Femur (tissue), 1 donor: ENCODE results near the gene FYB2.

ENCODE experiments used
- DNase-seq: peaks from one replicate; pipeline ENCODE4 v3.0.0-alpha.2; 2017

FYB2 gene

GRCh38 chr1:56834137-56834900 lies 15.1 kb upstream of the FYB2 start:
- DNase-seq: no peak

- DNase-seq: no peak
Measured at GRCh38 chr1:56833088-56833487, 13.9 kb upstream of the FYB2 start.

GRCh38 chr1:56831871-56832693 lies 12.9 kb upstream of the FYB2 start:
- DNase-seq: peak; percentile 82

GRCh38 chr1:56830052-56830451 lies 10.8 kb upstream of the FYB2 start:
- DNase-seq: no peak

- DNase-seq: no peak
Measured at GRCh38 chr1:56827711-56828110, 8.5 kb upstream of the FYB2 start.

GRCh38 chr1:56825436-56825835 lies 6.2 kb upstream of the FYB2 start:
- no peak for DNase-seq

GRCh38 chr1:56824938-56825337 lies 5.7 kb upstream of the FYB2 start:
- no peak for DNase-seq

- DNase-seq: no peak
Measured at GRCh38 chr1:56824271-56824670, 5.1 kb upstream of the FYB2 start.

- DNase-seq: no peak
Measured at GRCh38 chr1:56821462-56821797, 2.2 kb upstream of the FYB2 start.

- peak; percentile 73 for DNase-seq
Measured at GRCh38 chr1:56820755-56821461, 1.7 kb upstream of the FYB2 start.

GRCh38 chr1:56817716-56818463 lies 1.3 kb downstream of the FYB2 start:
- no peak for DNase-seq

GRCh38 chr1:56816909-56817308 lies 2.3 kb downstream of the FYB2 start:
- DNase-seq: no peak

- no peak for DNase-seq
Measured at GRCh38 chr1:56816264-56816663, 2.9 kb downstream of the FYB2 start.

GRCh38 chr1:56814205-56814604 lies 5.0 kb downstream of the FYB2 start:
- no peak for DNase-seq

- no peak for DNase-seq
Measured at GRCh38 chr1:56811331-56811730, 7.9 kb downstream of the FYB2 start.

GRCh38 chr1:56808410-56808809 lies 10.8 kb downstream of the FYB2 start:
- no peak for DNase-seq

- DNase-seq: peak; percentile 65
Measured at GRCh38 chr1:56806804-56807203, 12.4 kb downstream of the FYB2 start.

- no peak for DNase-seq
Measured at GRCh38 chr1:56803561-56804156, 15.5 kb downstream of the FYB2 start.

- no peak for DNase-seq
Measured at GRCh38 chr1:56799605-56800400, 19.4 kb downstream of the FYB2 start.

- no peak for DNase-seq
Measured at GRCh38 chr1:56798053-56798471, 21.1 kb downstream of the FYB2 start.

- DNase-seq: no peak
Measured at GRCh38 chr1:56797065-56797685, 22.0 kb downstream of the FYB2 start.
